ENCODE data around the gene DUSP1.
A peak's percentile ranks its signal among the peaks of the same experiment; 100 is the strongest.

DUSP1 gene

DNA sequence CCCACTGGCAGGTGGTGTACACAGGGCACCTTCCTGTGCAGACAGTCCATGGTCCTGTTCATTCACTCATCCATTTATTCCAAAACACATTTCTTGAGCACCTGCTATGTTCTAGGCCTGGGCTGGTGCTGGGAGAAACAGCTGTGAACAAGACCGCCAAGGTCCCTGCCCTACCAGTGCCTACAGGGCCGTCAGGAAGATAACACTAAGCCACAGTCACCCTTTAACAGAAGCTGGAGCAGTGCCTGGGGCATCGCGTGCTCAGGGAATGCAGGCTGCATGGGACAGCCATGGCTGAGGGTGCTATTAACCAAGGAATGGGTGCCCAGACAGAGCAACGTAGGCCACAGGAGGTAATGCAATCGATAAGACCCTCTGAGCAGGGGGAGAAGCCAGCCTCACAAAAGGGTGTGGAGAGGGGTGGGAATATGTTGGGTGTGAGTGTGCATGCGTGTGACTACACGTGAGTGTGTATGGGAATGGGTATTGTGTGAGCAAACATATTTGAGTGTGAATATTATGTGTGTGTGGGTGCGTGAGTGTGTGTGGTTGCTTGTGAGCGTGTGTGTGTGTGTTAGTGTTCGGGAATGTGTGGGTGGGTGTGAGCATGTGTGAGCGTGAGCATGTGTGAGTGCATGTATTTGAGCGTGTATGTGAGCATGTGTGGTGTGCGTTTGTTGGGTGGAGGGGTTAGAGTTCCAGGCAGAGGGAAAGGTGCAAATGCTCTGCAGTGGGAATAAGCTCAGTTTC lies 19.1 kb downstream of the DUSP1 start:
- DNase-seq: no peak
- intact Hi-C loops (cut with DNase I): no loop called here

DNA sequence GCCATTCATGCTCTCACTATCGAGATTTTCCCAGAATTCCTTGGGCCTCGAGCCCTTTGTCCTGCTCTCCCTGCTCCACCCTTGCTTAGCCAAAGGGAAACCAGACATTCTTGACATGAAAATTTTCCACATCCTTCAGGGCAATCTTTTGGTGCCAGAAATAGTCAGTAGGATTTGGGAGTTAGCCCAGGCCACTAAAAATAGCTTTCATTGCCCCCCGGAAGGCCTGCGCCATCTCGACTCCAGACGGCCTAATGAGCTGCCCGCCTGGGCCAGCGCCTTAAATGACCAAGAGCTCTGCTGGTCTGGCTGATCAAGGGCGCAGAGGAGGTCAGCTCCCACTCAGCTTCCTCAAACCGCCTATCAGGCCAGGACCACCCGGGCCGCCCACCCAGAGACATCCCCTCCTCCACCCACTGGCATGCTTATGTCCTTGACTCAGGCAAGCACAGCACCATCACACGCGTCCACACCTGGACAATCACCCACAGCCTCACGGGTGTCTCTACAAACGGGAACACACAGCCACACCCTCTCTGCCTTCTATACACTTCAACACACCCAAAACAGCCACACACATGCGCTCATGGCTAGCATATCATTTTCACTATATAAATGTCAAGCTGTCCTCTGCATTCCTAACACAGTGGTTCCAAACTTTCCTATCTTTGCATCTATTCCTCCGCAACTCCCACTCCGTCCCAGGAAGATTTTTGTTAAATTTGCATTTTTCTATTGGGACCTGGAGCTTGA lies 20.9 kb downstream of the DUSP1 start:
- peak in 3 of 42 donors; percentile 33 to 44 (median 42) for DNase-seq
- intact Hi-C loops (cut with DNase I): no loop called here

DNA sequence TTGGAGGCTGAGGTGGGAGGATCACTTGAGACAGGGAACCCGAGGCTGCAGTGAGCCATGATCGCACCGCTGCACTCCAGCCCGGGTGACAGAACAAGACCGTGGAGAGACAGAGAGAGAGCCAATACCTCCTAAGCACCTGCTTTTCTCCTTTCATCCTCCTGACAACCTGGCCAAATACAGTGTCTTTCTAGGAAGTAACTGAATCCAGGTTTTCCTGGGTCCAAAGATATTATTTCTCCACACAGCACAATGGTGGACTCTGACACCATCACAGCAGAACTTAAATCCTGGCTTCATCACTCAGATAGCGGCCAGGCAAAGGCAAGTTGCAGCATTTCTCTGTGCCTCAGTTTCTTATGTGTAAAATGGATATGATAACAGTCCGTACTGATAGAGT lies 21.9 kb downstream of the DUSP1 start:
- no peak for DNase-seq
- intact Hi-C loops (cut with DNase I): no loop called here

DNA sequence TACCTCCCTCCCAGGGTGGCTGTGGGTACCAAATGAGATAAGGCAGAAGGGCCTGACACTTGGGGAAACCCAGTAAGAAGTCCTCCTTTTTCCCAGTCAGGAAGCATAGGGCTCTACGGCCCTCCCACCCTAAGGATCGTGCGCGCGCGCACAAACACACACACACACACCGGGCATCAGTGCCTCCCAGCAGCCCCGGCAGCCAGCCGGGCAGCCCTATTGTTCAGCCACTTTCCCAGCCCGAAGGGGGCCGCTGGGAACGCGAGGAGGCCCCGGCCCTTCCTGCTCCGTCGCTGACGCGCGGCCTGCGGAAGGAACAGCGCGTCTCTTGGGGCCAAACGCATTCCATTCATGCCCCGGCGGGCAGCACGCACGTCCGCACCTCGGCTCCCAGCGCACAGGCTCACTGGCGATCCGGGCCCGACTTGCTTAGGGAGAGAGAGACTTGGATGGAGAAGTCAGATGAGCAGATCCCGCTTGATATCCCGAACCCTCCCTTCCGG lies 22.6 kb downstream of the DUSP1 start:
- intact Hi-C loops (cut with DNase I): no loop called here
- DNase-seq: no peak

DNA sequence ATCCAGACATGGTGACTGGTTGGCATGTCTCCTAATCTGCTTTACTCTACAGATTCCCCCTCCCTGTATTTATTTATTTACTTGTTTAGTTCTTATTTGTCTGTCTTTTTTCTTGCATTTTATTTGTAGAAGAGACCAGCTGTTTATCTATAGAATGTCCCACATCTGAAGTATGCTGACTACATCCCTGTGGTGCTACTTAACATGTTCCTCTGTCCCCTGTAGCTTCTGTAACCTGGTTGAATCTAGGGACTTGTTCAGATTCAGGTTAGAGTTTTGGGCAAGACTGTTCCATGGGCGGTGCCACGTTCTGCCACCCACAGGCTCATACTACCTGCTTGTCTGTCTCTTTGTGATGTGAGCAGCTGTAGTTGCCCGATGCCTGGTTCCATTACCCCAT lies 23.5 kb downstream of the DUSP1 start:
- intact Hi-C loops (cut with DNase I): no loop called here
- DNase-seq: no peak

DNA sequence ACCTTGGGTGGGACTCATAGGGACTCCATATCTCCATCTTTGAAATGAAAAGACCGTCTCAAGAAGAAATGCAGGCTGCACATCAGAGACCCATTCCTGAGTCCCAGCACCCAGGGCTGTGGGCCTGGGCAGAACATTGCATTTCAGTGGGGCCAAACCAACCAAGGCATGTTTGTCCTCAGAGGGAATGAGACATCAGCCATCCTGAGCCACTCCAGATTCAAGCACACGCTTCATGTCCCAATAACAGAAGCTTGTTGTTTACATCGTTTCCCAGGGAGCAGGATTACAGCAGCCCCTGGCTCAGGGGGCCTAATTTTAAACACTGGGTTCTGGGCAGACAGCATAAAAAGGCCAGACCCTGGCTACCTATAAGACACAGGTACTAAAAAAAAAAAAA lies 24.3 kb downstream of the DUSP1 start:
- DNase-seq: no peak
- intact Hi-C loops (cut with DNase I): no loop called here

DNA sequence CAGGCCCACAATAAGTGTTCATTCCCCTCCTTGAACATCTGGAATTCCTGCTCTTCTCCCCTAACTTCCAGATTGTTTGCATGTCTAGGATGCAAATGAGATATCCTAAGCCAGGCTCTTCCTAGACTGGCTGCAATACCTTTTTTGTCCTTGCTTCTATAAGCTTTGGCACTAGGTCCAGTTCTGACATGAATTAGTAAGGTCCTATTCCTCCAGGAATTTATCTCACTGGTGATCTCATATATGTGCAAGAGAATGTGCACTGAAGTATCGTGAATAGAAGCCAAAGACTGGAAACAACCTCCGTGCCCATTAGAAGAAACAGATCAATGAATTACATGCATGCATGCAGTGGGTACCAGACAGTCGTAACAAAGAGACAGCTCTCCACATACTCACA lies 25.2 kb downstream of the DUSP1 start:
- intact Hi-C loops (cut with DNase I): no loop called here
- no peak for DNase-seq

DNA sequence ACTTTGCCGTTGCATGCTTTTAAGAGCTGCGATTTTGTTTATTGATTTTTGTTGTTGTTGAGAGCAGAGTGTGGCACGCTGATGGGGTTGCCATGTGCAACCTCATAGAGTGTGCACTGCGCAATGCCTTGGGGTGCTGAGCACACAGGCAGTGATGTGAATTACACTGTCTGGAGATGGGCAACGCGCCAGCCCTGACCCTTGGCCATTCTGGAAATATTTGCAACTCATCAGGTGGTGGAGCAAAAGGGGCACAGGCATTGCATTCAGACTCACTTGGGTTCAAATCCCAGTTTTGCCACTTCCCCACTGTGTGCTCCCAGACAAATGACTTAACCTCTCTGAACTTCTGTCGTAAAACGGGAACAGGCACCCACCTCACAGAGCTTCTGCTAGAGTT lies 25.6 kb downstream of the DUSP1 start:
- DNase-seq: no peak
- intact Hi-C loops (cut with DNase I): no loop called here

DNA sequence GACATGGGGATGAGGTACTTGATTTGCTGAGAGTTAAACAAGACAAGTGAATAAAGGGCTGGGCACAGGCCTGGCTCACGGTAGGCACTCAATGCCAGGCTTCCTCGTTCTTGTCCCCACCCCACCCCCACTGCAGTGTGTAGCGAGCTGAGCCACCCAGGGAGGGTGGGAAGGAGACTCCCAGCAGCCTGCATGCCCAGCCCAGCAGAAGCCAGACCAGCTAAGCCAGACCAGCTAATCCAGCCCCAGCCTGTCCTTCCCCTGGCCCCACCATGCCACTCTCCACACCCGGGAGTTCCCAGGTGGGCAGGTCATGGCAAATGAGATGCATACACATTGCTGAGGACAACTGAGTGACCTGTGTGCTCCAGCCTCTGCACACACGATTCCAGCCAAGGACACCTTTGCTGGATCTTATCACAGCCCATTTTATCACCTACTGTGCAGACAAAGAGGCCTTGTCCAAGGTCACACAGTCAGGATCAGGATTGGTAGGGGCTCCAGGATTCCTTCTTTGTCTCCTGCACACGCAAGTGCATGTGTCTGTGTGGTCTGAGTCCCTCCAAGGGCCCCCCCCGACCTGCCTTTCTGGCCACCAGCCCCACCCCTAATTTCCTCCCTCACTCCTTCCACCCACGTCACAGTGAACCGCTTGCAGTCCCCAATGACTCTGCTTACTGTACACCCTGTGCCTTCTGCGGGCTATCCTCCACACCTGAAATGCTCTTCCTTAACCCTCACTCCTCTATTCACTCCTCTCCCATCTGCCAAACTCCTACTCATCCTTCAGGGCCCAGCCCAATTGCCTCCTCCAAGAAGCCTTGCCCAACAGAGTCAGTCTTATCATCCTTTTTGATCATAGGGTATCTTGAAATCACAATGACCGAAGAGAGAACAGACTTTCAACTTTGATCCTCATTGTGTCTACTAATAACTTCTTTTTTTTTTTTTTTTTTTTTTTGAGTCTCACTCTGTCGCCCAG lies 26.6 kb downstream of the DUSP1 start:
- no peak for DNase-seq
- intact Hi-C loops (cut with DNase I): no loop called here

DNA sequence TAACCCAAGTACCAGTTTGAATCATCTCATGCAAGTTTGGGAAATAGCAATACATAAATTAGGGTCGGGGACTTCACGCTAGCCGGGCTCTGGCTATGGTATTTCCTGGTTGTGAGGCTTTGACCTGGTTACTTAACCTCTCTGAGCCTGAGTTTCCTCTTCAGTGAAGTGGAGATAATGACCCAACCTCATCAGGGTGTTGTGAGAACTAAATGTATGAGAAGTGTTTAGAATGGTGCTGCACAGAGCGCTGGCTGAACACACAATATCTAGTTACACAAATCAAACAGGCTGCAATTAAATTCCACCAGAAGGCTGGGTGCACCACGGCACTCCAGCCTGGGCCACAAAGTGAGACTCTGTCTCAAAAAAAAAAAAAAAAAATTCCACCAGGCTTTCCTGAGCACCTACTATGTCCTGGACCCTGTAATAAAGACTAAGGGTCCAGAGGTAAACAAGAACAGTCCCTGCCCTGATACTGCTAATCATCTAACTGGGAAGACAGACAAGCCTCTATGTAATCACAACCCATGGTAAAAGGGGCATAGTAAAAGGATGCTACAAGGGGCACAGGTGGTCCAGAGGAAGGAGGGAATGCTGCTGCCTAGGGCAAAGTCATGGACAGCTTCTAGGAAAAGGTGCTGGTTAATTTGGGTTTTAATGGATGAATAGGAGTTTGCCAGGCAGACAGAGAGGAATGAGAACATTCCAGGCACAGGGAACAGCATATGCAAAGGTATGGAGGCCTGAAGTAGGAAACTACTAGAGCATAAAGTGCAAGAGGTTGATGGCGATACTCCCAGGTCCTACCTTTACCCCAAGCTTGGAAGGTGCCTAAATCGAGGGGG lies 27.7 kb downstream of the DUSP1 start:
- DNase-seq: no peak
- intact Hi-C loops (cut with DNase I): no loop called here

DNA sequence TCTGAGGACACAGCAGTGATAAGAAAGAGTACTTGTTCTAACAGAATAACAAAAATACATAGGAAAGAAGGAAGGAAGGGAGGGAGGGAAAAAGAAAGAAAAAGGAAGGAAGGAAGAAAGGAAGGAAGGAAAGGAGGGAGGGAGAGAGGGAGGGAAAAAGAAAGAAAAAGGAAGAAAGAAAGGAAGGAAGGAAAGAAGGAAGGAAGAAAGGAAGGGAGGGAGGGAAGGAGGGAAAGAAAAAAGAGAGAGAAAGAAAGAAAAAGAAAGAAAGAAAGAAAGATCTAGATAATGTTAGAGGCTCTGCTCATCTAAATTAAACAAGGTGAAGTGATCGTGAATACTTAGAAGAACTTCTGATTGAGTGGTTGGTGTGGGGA lies 29.8 kb downstream of the DUSP1 start:
- intact Hi-C loops (cut with DNase I): no loop called here
- DNase-seq: no peak

DNA sequence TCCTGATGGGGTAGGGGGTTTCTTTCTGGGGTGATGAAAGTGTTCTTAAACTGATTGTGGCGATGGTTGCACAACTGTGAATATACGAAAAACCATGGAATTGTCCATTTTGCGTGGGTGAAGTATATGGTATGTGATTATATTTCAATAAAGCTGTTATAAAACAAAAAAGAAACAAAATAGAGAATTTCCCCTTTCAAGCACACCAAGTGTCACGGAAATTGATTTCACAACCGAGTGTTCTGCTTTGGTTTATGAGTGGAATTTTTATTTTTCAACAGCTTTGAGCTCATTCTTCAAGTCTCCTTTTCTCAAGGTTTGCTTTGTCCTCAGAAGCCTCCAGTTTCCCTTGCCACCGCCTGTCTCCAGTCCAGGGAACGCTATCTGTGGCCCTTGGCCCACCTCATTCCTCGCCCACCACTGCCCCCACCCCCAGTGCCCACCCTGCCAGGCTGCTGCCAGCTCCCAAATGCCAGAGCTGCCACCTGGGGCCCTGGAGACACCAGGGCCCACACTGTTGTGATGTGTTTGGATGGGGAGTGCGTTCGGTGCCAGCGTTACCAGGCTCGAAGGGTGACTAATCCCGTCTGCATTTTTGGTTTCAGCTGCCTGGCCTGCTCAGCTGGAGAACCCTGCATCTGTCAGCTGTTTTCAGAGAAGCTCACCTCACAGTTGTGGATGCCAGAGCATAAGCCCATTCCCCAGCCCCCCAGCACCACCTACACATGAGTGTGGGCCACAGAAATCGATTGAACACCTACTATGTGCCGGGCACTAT lies 30.4 kb downstream of the DUSP1 start:
- peak in 6 of 42 donors; percentile 23 to 66 (median 38) for DNase-seq
- intact Hi-C loops (cut with DNase I): no loop called here

DNA sequence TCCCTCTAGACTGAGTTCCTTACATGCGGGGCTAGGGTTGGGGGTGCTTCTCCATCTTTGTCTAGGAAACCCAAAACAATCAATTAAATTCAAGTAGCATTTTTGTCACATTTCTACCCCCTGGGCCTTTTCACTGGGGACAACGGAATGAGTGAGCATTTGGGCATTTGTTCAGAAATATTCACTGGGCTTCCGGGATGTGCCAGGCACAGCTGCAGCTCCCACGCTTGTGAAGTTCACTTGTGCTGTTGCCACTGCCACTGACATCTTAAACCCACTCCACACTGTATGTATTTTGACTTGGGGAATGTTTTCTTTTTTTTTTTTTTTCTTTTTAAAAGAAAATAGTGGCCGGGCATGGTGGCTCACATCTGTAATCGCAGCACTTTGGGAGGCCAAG lies 31.6 kb downstream of the DUSP1 start:
- DNase-seq: peak in 4 of 42 donors; percentile 21 to 56 (median 40)
- intact Hi-C loops (cut with DNase I): no loop called here

DNA sequence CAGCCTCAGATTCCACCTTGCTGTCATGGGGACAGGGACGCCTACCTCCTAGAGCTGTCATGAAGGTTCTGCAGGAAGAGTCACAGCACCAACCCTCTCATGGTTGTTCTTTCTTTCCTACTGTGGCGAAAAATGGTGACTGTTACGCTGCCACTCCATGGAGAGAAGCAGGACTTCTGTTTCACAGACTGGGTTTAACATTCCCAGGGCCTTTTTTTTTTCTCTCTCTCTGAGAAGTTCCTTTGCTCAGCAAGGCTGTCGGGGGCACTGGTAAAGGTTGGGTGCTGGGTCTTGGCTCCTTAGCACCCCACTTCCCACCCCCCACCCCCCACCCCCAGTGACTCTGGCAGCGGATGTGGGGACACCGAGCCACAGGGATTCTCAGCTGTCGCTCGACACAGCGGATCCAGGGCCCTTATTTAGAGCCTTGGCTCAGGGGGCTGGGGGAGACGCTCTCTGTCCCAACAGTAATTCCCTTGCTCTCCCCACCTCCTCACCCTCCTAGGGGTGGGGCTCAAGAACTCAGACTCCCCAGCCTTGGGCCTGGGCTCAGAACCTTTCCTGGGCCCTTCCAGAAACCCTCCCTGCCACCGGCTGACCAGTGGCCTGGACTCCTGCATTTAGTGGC lies 34.4 kb downstream of the DUSP1 start:
- no peak for DNase-seq
- intact Hi-C loops (cut with DNase I): no loop called here

DNA sequence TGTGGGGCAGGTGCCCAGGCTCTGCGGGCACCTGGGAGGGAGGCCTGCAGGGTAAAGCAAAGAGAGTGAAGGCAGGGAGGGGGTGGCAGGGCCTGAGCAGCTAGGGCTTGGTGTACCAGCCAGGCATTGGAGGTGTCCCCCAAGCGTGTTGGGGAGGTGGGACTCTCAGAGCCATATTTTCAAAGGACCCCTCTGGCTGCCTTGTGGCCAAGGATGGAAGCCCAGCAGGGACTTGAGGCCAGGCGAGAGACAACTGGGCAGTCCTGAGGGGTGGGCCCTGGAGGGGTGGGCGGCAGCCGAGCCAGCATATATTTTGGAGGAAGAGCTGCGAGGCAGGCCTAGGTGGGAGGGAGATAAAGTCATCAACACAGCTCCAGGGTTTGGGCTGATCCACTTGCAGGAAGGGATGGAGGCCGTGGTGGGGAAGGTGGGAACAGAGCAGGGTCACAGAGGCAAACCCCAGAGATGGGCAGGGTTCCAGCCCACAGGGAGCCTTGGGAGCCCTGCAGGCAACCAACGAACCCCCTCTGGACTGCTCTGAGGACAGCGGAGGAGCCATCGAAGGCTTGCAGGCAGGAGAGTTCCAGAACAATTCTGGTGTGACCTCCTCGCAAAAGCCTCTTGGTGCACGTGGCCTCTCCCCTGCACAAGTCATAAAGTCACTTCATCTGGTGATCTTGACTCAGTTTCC lies 35.7 kb downstream of the DUSP1 start:
- intact Hi-C loops (cut with DNase I): no loop called here
- DNase-seq: no peak

DNA sequence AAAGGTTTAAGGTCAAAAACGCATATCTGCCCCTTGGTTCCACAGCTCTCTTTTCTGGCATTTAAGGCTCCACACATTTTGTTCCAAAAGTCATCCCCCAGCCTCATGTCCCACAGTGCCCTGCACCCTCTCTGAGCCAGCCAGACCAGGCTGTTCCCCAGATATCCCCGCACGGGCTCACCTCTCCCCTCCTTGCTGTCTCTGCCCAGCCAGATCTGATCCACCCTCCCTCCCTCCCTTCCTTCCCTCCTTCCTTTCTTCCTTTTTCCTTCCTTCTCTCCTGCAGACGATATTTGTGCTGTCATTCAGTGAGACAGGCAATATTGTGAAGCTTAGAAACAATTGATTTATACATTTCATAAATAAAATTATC lies 37.0 kb downstream of the DUSP1 start:
- no peak for DNase-seq
- intact Hi-C loops (cut with DNase I): no loop called here
